Peyer's patch (tissue), 4 donors: ENCODE measurements around the gene TPRG1L.

ENCODE experiments used
- CTCF ChIP-seq, 6 experiments: fragments of 450-650 bp in 4 of 6; fragments of 200-600 bp in 2 of 6; sonication (generic) in 1 of 6; IDR thresholded peaks; one replicate each; pipeline ENCODE4 v1.5.1; 2017 to 2019; ENCODE audit warnings: antibody characterized with exemption in 6 of 6, mild to moderate bottlenecking in 3 of 6, moderate library complexity in 1 of 6
- POLR2A ChIP-seq, 2 donors: fragments of 450-650 bp; IDR thresholded peaks; one replicate each; pipeline ENCODE4 v1.5.1; 2017; ENCODE audit warnings: antibody characterized with exemption in 2 of 2, mild to moderate bottlenecking in 2 of 2, moderate library complexity in 2 of 2

DNA sequence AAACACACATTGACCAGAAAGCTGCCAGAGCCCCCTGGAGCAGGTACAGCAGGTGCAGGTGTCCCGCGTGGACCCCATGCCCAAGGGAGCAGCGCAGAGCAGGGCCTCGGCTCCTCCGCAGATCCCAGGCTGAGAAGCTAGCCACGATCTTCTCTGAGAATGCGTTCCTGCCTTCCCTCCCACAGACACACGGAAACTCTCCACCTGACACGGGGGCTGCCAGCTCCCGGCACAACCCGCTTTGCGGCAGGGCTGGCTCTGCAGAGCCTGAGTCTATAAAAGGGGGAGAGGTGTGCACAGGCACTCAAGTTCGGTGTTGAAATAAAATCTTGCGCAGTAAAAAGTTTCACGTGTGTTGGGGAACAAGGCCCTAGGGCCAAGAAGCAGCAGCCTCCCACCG, 23.1 kb upstream of the TPRG1L start:
- TF ChIP-seq CTCF (IDR thresholded peaks at IDR 0.05) (no peak), POLR2A (IDR thresholded peaks at IDR 0.05) (no peak)
